NCI-H2196 (cell line): Measurements from ENCODE around the gene TSSK2.

Experiments used
- DNase-seq: peaks from one replicate; lab custom pipeline; 2025; ENCODE audit not compliant: unreplicated experiment; lab: John Stamatoyannopoulos, UW

TSSK2 gene

DNA sequence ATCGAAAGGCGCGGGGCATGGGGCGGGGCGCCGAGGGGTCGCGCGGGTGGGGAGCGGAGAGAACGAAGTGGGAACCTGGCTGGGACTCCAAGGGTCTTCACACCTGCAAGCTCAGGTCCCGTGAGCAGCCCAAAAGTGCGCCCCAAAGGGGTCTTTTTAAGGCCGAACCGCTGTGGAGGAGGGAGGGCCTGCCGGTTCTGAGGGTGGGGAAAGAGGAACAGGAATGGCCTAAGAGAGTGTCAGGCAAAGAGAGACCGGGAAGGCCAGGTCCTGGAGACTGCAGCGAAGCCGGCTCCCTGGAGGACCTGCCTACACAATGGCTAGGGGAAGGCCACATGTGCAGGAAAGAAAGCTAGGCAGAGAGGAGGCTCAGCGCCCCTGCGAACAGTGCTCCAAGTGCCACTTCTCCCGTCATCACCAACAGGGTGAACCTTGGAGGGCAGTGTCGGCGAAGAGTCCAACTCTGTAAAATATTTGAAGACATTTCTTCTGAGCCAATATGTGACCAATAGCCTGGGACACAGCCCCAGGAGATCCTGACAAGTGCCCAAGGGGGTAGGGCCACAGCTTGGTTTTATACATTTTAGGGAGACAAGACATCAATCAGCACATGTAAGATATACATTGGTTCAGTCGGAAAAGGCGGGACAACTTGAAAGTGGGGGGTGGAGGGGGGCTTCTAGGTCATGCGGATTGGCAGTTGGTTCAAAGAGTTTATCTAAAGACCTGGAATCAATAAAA lies 8.2 kb upstream of the TSSK2 start:
- peak; percentile 21 for DNase-seq

DNA sequence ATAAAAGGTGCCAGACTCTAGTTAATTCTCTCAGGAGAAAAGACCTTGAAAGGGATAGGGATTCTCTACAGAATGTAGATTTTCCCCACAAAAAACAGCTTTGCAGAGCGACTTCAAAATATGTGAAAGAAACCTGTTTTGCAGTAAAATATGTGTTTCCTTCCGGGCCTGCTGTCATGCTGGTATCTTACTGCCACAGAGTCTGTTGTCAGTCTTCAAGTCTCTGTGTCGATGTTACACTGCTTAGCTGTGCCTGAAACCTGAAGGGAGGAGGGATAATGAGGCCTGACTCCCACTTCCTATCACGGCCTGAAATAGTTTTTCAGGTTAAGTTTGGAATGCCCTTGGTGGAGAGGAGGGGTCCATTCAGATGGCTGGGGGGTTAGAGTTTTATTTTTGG lies 7.2 kb upstream of the TSSK2 start:
- no peak for DNase-seq

DNA sequence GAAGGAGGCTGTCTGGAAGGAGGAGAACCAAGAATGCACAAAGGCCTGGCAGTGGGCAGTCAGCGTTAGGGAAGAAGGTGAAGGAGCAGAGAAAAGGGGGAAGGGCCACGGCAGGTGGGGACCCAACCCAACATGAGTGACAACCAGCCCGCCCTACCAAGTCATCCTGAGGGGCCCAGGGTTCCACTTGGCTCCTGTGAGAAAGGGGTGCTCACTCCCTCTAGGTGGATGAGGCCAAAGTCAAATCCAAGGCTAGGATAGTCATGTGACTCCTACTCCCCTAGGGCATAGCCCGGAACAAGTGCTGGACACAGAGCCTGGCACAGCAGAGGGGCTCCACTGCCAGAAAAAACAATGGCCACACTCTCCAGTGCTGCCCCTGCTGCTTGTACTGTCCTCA lies 6.7 kb upstream of the TSSK2 start:
- no peak for DNase-seq

DNA sequence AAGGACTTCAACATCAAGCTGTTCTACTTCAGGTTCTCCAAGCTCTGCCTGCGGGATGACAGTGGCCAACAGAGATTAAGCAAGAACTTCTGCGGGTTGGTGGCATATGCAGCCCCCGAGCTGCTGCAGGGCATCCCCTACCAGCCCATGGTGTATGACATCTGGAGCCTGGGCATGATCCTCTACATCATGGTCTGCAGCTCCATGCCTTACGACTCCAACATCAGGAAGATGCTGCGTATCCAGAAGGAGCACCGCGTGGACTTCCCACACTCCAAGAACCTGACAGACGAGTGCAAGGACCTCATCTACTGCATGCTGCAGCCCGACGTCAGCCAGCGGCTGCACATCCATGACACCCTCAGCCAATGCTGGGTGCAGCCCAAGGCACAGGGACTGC lies 6.1 kb upstream of the TSSK2 start:
- no peak for DNase-seq

GRCh38 chr22:19125474-19126308 lies 5.4 kb upstream of the TSSK2 start:
- DNase-seq = no peak

DNA sequence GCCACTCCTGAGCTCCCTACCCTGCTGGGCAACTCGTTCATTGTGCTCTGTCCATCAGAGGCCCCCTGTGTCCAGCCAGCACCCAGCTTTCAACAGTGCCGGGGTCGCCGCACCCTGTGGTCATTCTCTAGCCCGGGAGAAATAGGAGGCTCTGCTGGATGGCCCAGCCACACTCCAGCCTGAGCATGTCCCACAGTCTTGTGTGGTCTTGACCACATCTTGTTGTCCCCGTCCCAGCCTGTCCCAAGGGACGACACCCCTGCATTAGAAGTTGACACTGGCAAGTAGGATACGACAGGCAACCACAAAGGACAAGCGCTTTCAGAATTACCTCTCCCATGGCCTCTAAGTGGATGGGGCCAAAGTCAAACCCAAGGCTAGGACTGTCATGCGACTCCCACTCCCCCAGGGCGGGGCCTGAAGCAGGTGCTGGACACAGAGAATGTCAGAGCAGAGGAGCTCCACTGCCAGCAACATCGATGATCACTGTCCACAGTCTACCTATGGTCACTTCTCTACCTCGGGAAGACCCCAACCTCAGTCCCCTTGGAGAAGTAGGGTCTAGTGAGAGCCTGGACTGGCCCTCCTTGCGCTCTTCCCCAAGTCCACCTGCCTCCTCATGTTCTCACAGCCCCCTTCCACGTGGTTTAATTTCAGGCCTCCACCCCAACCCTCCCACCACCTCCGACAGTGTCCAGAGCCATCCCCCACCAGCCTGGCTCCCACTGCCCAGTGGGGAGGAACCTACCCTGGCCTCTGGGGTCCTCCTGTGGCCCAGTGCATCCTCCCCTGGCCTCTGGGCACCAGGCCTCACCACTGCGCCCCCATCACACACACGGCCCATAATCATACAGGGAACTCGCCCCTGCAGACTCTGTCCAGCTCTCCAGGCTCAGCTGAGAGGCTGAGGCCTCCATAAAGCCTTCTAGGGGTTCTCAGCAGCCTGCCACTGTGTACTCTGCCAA lies 4.5 kb upstream of the TSSK2 start:
- DNase-seq = no peak

DNA sequence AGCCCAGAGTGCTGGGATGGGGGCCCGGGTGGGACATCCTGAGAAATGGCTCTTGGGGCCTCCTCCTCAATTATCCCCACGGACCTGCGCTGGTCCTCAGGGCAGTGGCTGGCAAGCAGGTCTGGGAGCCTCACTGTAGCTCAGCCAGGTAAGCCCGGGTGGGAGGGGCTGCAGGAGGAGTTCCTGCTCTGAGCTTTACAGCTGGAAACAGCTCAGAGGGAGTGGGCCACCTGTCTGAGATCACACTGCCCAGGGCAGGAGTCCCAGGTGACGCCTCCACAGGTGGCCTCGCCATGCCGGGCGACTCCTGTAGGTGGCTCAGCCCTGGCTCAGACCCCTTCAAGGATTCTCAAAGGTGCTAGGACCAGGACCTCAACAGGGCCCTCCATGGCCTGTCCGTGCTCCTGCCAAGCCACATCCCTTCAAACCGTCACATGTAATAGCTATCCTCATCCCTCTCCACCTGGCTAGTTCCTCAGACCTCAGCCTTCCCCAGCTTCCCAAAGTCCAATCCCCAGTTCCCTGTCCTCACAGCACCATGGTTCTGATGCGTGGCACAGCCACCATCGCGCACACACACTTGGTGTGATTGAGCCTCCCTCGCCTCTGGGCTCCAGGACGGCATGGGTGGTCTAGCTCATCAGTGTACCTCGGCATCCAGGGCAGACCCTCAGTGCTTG lies 3.6 kb upstream of the TSSK2 start:
- DNase-seq = no peak

GRCh38 chr22:19128009-19128401 lies 3.1 kb upstream of the TSSK2 start:
- DNase-seq = no peak

- no peak for DNase-seq
Measured at GRCh38 chr22:19128946-19129727, 2.0 kb upstream of the TSSK2 start.

- DNase-seq = no peak
Measured at GRCh38 chr22:19129871-19130270, 1.2 kb upstream of the TSSK2 start.

DNA sequence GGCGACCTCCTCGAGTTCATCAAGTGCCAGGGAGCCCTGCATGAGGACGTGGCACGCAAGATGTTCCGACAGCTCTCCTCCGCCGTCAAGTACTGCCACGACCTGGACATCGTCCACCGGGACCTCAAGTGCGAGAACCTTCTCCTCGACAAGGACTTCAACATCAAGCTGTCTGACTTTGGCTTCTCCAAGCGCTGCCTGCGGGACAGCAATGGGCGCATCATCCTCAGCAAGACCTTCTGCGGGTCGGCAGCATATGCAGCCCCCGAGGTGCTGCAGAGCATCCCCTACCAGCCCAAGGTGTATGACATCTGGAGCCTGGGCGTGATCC lies 542 bp downstream of the TSSK2 start:
- DNase-seq = no peak

GRCh38 chr22:19132153-19132552 lies 1.0 kb downstream of the TSSK2 start:
- no peak for DNase-seq

GRCh38 chr22:19132693-19133400 lies 1.7 kb downstream of the TSSK2 start:
- DNase-seq = no peak

GRCh38 chr22:19133561-19133960 lies 2.5 kb downstream of the TSSK2 start:
- no peak for DNase-seq

- no peak for DNase-seq
Measured at GRCh38 chr22:19134176-19134831, 3.2 kb downstream of the TSSK2 start.

GRCh38 chr22:19134874-19135273 lies 3.8 kb downstream of the TSSK2 start:
- DNase-seq = no peak

DNA sequence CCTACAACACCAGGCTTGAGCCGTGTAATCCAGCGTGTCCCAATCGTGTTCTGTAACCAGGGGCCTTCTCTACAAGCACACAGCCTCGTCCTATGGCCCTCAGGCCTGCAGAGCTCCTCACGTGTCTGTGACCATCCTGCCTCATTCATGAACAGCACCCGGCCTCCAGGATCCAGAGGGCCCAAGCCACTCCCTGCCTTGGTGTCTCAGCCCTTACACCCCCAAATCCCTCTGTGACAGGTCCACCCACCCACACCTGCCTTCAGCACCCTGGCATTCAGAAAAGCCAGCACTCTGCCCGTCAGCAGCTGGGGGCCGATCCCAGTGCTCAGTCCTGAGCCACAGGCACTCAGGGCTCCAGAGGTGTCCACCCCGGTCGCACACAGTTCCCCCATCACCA lies 5.8 kb downstream of the TSSK2 start:
- no peak for DNase-seq

GRCh38 chr22:19137384-19138216 lies 6.5 kb downstream of the TSSK2 start:
- no peak for DNase-seq
